Measurements from ENCODE around the gene CRYGB.

Gene CRYGB

GRCh38 chr2:208148803-208149202 is 2.8 kb upstream of the CRYGB start:
- TF ChIP-seq, protein P1, sequence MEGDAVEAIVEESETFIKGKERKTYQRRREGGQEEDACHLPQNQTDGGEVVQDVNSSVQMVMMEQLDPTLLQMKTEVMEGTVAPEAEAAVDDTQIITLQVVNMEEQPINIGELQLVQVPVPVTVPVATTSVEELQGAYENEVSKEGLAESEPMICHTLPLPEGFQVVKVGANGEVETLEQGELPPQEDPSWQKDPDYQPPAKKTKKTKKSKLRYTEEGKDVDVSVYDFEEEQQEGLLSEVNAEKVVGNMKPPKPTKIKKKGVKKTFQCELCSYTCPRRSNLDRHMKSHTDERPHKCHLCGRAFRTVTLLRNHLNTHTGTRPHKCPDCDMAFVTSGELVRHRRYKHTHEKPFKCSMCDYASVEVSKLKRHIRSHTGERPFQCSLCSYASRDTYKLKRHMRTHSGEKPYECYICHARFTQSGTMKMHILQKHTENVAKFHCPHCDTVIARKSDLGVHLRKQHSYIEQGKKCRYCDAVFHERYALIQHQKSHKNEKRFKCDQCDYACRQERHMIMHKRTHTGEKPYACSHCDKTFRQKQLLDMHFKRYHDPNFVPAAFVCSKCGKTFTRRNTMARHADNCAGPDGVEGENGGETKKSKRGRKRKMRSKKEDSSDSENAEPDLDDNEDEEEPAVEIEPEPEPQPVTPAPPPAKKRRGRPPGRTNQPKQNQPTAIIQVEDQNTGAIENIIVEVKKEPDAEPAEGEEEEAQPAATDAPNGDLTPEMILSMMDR (IDR thresholded peaks at IDR 0.05; ENCODE audit: low read depth, low read length) = peak; percentile 28; the same call in 1 of the 2 replicates
- DNase-seq = no peak
- no peaks in the 10 kb centered on the region for H3K27me3 ChIP-seq (ENCODE audit: insufficient read depth, low read depth, severe bottlenecking)
- H3K27ac ChIP-seq = no peak overlapping the region
- no peaks in the 10 kb centered on the region for H3K9me3 ChIP-seq (ENCODE audit: severe bottlenecking)
- H3K36me3 ChIP-seq = no peaks in the 10 kb centered on the region
- no peak overlapping the region for H3K4me3 ChIP-seq (ENCODE audit: low read depth, low read length)

DNA sequence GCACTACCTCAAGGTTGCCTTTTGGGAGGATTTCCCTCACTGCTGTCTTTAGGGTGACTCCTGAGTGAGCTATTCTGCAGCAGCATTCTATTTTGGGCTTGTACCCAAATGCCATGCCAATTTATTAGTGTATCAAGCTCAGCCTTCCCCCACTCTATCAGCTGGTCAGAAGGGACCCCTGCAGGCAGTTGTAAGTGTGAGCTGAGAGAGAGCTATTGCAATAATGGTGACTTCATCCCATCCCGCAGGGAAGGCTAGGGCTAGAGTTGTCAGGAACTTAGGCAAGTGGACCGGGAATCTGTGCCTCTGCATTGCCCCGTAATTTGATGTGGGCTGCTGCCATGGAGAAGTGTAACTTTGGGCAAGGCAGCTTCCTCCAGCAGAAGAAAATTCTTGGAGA is 1.8 kb upstream of the CRYGB start:
- no peaks in the 10 kb centered on the region for H3K9me3 ChIP-seq (ENCODE audit: severe bottlenecking)
- H3K27me3 ChIP-seq (ENCODE audit: insufficient read depth, low read depth, severe bottlenecking) = no peaks in the 10 kb centered on the region
- DNase-seq = no peak
- H3K4me3 ChIP-seq (ENCODE audit: low read depth, low read length) = no peak overlapping the region
- no peak overlapping the region for H3K27ac ChIP-seq
- no peaks in the 10 kb centered on the region for H3K36me3 ChIP-seq
- TF ChIP-seq, protein P1 (IDR thresholded peaks at IDR 0.05; ENCODE audit: low read depth, low read length) = no peak

- Histone ChIP-seq H3K36me3 (no peaks in the 10 kb centered on the region), H3K4me3 (ENCODE audit: low read depth, low read length) (no peak overlapping the region), H3K27ac (no peak overlapping the region), H3K9me3 (ENCODE audit: severe bottlenecking) (no peaks in the 10 kb centered on the region), H3K27me3 (ENCODE audit: insufficient read depth, low read depth, severe bottlenecking) (no peaks in the 10 kb centered on the region)
- TF ChIP-seq, protein P1 (IDR thresholded peaks at IDR 0.05; ENCODE audit: low read depth, low read length) = no peak
- no peak for DNase-seq
These were observed 1.1 kb upstream of the CRYGB start for GRCh38 chr2:208147008-208147407.

DNA sequence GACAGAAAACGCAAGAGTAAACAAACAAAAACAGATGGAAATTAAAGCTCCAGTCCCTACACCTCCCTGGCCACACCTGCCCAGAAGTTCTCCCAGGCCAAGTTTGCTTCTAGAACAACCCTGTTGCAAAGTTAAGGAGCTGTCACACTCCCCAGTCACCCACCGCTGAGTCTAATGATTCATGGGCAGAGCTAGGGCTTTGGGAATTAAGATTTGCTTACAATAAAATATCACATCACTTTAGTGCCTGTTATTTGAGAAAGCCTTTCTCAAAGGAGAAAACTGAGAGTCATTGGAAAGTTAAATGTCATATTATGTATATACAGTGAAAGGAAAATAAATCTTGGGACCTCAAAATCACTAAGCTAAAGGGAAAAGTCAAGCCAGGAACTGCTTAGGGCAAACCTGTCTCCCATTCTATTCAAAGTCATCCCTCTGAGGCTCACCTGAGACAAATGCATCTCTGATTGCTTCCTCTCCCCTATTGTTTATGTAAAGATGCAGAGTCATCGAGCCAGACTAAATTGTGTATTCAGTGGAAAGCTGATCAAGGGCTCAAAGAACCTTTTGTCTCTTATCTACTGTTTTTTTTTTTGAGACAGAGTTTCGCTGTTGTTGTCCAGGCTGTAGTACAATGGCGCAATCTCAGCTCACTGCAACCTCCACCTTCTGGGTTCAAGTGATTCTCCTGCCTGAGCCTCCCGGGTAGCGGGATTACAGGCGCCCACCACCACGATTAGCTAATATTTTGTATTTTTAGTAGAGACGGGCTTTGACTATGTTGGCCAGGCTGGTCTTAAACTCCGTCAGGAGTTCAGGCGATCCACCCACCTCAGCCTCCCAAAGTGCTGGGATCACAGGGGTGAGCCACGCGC is 2.8 kb downstream of the CRYGB start:
- no peak overlapping the region for H3K27ac ChIP-seq
- TF ChIP-seq, protein P1 (IDR thresholded peaks at IDR 0.05; ENCODE audit: low read depth, low read length) = no peak
- DNase-seq = no peak
- H3K27me3 ChIP-seq (ENCODE audit: insufficient read depth, low read depth, severe bottlenecking) = no peaks in the 10 kb centered on the region
- no peaks in the 10 kb centered on the region for H3K9me3 ChIP-seq (ENCODE audit: severe bottlenecking)
- no peak overlapping the region for H3K4me3 ChIP-seq (ENCODE audit: low read depth, low read length)
- no peaks in the 10 kb centered on the region for H3K36me3 ChIP-seq

DNA sequence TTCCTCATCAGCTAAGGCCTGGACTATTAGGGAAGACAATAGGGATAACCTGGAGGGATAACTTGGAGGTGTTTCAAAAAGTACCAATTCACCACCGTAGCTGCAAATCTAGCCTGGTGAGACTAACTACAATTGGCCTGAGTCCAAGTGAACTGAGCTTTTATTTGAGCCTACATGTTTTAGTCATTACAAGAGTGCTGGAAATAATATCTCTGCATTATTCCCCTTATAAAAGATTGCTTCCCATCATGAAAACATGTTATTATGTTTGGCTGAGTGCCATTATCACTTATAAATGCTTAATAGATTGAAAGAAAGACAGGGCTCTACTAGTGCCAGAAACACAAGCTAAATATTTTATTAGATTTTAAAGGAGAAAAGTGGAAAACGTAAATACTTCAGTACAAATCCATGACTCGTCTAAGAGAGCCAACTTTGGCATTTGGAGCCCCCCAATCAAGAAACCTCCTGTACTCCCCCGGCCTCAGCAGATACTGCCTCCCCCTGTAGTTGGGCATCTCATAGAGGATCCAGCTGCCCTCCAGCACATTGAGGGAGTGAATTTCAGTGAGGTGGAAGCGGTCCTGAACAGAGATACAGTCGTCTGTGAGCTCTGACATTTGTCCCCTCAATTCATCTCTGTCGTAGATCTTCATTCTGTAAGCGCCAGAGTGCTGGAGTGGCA is 3.6 kb downstream of the CRYGB start:
- no peaks in the 10 kb centered on the region for H3K27me3 ChIP-seq (ENCODE audit: insufficient read depth, low read depth, severe bottlenecking)
- no peak overlapping the region for H3K27ac ChIP-seq
- no peak for DNase-seq
- peaks cover 2% of the 10 kb centered on the region for H3K9me3 ChIP-seq (ENCODE audit: severe bottlenecking)
- no peaks in the 10 kb centered on the region for H3K36me3 ChIP-seq
- TF ChIP-seq, protein P1 (IDR thresholded peaks at IDR 0.05; ENCODE audit: low read depth, low read length) = no peak
- no peak overlapping the region for H3K4me3 ChIP-seq (ENCODE audit: low read depth, low read length)

Data from WERI-Rb-1 (cell line).